GM12878 (cell line): ENCODE data around the gene NEDD8. TPM values are rescaled to one million over a fixed set of nuclear protein-coding genes. Genes with fewer than 3 reads are reported as not detected.

Experiments
- ATAC-seq: fragments of 200-7000 bp; cut with Tn5 transposase; 3 replicates; pipeline ENCODE4 v1.9.1; 2020; ENCODE audit warnings: mild to moderate bottlenecking, moderate library complexity
- BruUV-seq: library from RNA; stranded (reverse); fragments of 400-500 nt; replicated peaks from 2 replicates; lab custom pipeline; 2021; lab: Mats Ljungman, UMichigan
- CTCF ChIA-PET: fragments of 300-600 bp; sonication (Branson Sonifier 250); formaldehyde crosslinking; extraction: SDS; loops from one replicate; lab custom pipeline; 2021; ENCODE audit warnings: inconsistent platforms; lab: Yijun Ruan, JAX
- POLR2A ChIA-PET: fragments of 350-600 bp; formaldehyde crosslinking; extraction: SDS; loops from one replicate; lab custom pipeline; 2021; ENCODE audit warnings: inconsistent platforms; lab: Charles Lee
- RAD21 ChIA-PET: fragments of 300-600 bp; sonication (Branson Sonifier 250); formaldehyde crosslinking; loops from one replicate; lab custom pipeline; 2023; ENCODE audit warnings: antibody characterized with exemption; ENCODE audit not compliant: unreplicated experiment; lab: Charles Lee
- SMC1A ChIA-PET: fragments of 300-600 bp; sonication (Branson Sonifier 250); formaldehyde crosslinking; loops from one replicate; lab custom pipeline; 2023; ENCODE audit not compliant: unreplicated experiment, uncharacterized antibody; lab: Charles Lee
- DNase-seq: peaks from one replicate; pipeline ENCODE4 v3.0.0-alpha.2; 2011; ENCODE audit warnings: low read depth, low spot score
- FAIRE-seq: peaks from 3 replicates; lab custom pipeline; 2011; peaks lifted over from hg19 to GRCh38; lab: Jason Lieb, UNC
- H2AFZ ChIP-seq: 2 replicates; pipeline ENCODE4 v1.6.0; 2011; ENCODE audit warnings: low read depth, low read length, control low read depth; ENCODE audit not compliant: control insufficient read depth
- H3K27ac ChIP-seq: 2 replicates; pipeline ENCODE4 v1.5.1; 2011; ENCODE audit warnings: control low read depth; ENCODE audit not compliant: control insufficient read depth, insufficient read depth
- H3K27me3 ChIP-seq, 2 experiments: replicated peaks in 1 of 2; 2 replicates each; pipeline versions ENCODE4 v1.6.0 to v1.6.1; 2011; ENCODE audit warnings: low read length in 1 of 2; ENCODE audit not compliant: control insufficient read depth in 2 of 2, insufficient read depth in 2 of 2
- H3K36me3 ChIP-seq, 2 experiments: 2 replicates each; pipeline ENCODE4 v1.5.1; 2011; ENCODE audit warnings: low read length in 1 of 2; ENCODE audit not compliant: control insufficient read depth in 2 of 2, insufficient read depth in 2 of 2
- H3K4me1 ChIP-seq: 2 replicates; pipeline ENCODE4 v1.6.1; 2011; ENCODE audit warnings: mild to moderate bottlenecking, low read length, moderate library complexity, mixed read lengths; ENCODE audit not compliant: control insufficient read depth, insufficient read depth
- H3K4me2 ChIP-seq: 2 replicates; pipeline ENCODE4 v1.6.0; 2011; ENCODE audit warnings: control low read depth; ENCODE audit not compliant: control insufficient read depth, insufficient read depth
- H3K4me3 ChIP-seq: fragments of 200-600 bp; sonication (generic); 2 replicates; pipeline ENCODE4 v1.5.1; 2016
- H3K79me2 ChIP-seq: 2 replicates; pipeline ENCODE4 v1.6.0; 2011; ENCODE audit warnings: low read length; ENCODE audit not compliant: control insufficient read depth, insufficient read depth
- H3K9ac ChIP-seq: 2 replicates; pipeline ENCODE4 v1.8.0; 2011; ENCODE audit warnings: low read length, control low read depth, mixed read lengths; ENCODE audit not compliant: control insufficient read depth, insufficient read depth
- H3K9me3 ChIP-seq: replicated peaks from 3 replicates; pipeline ENCODE4 v1.5.1; 2011; ENCODE audit warnings: mild to moderate bottlenecking, low read length; ENCODE audit not compliant: control insufficient read depth, insufficient read depth
- H4K20me1 ChIP-seq: 2 replicates; pipeline ENCODE4 v1.6.0; 2011; ENCODE audit not compliant: control insufficient read depth, insufficient read depth
- BACH1 ChIP-seq: fragments of 450-650 bp; IDR thresholded peaks from 2 replicates; pipeline ENCODE4 v1.6.1; 2017; ENCODE audit warnings: mild to moderate bottlenecking, borderline replicate concordance
- NFYA ChIP-seq: IDR thresholded peaks from 2 replicates; pipeline ENCODE4 v1.6.1; 2011; ENCODE audit warnings: low read depth, mild to moderate bottlenecking, low read length, improper control_type of control experiment, borderline replicate concordance
- TBL1XR1 ChIP-seq: IDR thresholded peaks from 2 replicates; pipeline ENCODE4 v1.6.1; 2012; ENCODE audit warnings: low read depth, low read length, improper control_type of control experiment
- YBX1 ChIP-seq: fragments of 450-650 bp; IDR thresholded peaks from 2 replicates; pipeline ENCODE4 v1.6.1; 2016; ENCODE audit warnings: antibody characterized with exemption
- WGBS: methylation state at CpG from one replicate; pipeline ENCODE4 v1.1.6; 2016; ENCODE audit warnings: low lambda C conversion rate; ENCODE audit not compliant: insufficient replicate concordance, insufficient coverage; ENCODE audit errors: missing lambda C conversion rate; 5-methylcytosine and 5-hydroxymethylcytosine counted together
- in situ Hi-C: fragments of 300-500 bp; cut with MboI; formaldehyde crosslinking; loops from 9 replicates; pipeline ENCODE4 v1.14.3; 2018; ENCODE audit warnings: mixed read lengths
- intact Hi-C: fragments of 100-400 bp; cut with micrococcal nuclease; formaldehyde crosslinking; loops from one replicate; pipeline ENCODE4 v1.14.2; 2022; ENCODE audit not compliant: unreplicated experiment
- polyA plus RNA-seq, 11 experiments: library from polyadenylated mRNA; depleted of rRNA in 4 of 11; unstranded in 6 of 11; stranded (reverse) in 5 of 11; fragments of >200 nt; fragmentation: Nextera tagmentation in 4 of 11; fragmentation: Illumina TruSeq in 1 of 11; extraction: Ambion mirVana in 4 of 11; extraction: Trizol in 1 of 11; gene quantifications; 1 replicate in 1 of 11; 2 replicates in 10 of 11; pipeline versions ENCODE4 v1.2.1 to v1.2.3, GENCODE V29; 2011 to 2016; ENCODE audit warnings: inconsistent platforms in 2 of 11, missing spikeins in 2 of 11, low read depth in 1 of 11
- total RNA-seq, 4 experiments: library from RNA; depleted of rRNA in 3 of 4; stranded (reverse); fragments of >200 nt in 3 of 4; fragmentation: Illumina TruSeq in 1 of 4; extraction: Trizol in 1 of 4; gene quantifications; 2 replicates each; pipeline versions ENCODE4 v1.2.1 to v1.2.3, GENCODE V29; 2013 to 2021
- TF ChIP-seq, protein P1 (sequence below): fragments of 450-650 bp; IDR thresholded peaks from 2 replicates; pipeline ENCODE4 v1.6.1; 2017; ENCODE audit warnings: mild to moderate bottlenecking, moderate library complexity

NEDD8 gene
- total and polyA plus RNA-seq, 10 of the 15 experiments (the other 5 are each of a cell fraction or from before 2014, with no cell fraction given) = 164 to 991 (median 300) TPM

DNA sequence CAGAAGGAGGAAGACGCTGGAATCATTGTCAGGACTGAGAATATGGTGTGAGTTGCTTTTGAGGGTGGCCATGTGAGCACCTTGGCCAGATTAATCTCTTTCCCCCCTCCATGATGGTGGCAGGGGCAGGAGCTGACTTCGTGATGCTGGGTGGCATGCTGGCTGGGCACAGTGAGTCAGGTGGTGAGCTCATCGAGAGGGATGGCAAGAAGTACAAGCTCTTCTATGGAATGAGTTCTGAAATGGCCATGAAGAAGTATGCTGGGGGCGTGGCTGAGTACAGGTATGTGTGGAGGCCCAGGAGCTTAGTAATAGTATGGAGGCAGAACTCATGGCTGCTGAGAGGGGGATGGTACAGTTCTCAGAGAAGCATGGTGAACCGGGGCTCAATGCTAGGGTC, 6.0 kb upstream of the NEDD8 start:
- no peak overlapping the region for H2AFZ ChIP-seq
- no peak overlapping the region for H3K4me3 ChIP-seq
- ChIA-PET CTCF (interaction anchor here (1.0 to 12.3 kb wide), 4 partner anchors 60 to 95 kb away, joined by 3 to 368 read pairs (median 6); partner anchors contain the start of genes CIDEB, DHRS1 and NOP9), SMC1A (interaction anchor here (0.7 to 1.5 kb wide), 6 partner anchors 9 to 61 kb away, joined by 3 to 4 read pairs (median 3); partner anchors contain the start of genes DHRS1, NOP9 and TM9SF1), POLR2A (interaction anchor here (0.7 to 1.9 kb wide), 5 partner anchors 13 to 76 kb away, joined by 3 to 6 read pairs (median 3); partner anchors contain the start of genes IRF9, MDP1 and RABGGTA), RAD21 (no interaction called here)
- TF ChIP-seq BACH1 (no peak), TBL1XR1 (no peak), NFYA (no peak), YBX1 (no peak)
- TF ChIP-seq, protein P1, sequence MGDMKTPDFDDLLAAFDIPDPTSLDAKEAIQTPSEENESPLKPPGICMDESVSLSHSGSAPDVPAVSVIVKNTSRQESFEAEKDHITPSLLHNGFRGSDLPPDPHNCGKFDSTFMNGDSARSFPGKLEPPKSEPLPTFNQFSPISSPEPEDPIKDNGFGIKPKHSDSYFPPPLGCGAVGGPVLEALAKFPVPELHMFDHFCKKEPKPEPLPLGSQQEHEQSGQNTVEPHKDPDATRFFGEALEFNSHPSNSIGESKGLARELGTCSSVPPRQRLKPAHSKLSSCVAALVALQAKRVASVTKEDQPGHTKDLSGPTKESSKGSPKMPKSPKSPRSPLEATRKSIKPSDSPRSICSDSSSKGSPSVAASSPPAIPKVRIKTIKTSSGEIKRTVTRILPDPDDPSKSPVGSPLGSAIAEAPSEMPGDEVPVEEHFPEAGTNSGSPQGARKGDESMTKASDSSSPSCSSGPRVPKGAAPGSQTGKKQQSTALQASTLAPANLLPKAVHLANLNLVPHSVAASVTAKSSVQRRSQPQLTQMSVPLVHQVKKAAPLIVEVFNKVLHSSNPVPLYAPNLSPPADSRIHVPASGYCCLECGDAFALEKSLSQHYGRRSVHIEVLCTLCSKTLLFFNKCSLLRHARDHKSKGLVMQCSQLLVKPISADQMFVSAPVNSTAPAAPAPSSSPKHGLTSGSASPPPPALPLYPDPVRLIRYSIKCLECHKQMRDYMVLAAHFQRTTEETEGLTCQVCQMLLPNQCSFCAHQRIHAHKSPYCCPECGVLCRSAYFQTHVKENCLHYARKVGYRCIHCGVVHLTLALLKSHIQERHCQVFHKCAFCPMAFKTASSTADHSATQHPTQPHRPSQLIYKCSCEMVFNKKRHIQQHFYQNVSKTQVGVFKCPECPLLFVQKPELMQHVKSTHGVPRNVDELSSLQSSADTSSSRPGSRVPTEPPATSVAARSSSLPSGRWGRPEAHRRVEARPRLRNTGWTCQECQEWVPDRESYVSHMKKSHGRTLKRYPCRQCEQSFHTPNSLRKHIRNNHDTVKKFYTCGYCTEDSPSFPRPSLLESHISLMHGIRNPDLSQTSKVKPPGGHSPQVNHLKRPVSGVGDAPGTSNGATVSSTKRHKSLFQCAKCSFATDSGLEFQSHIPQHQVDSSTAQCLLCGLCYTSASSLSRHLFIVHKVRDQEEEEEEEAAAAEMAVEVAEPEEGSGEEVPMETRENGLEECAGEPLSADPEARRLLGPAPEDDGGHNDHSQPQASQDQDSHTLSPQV = no peak
- H3K9me3 ChIP-seq = no peaks in the 10 kb centered on the region
- peaks cover 14% of the 10 kb centered on the region for H3K4me1 ChIP-seq
- H3K27me3 ChIP-seq = no peaks in the 10 kb centered on the region
- H3K79me2 ChIP-seq = peaks cover 29% of the 10 kb centered on the region
- FAIRE-seq = no peak
- BruUV-seq = no TSS peak
- no peak overlapping the region for H3K27ac ChIP-seq
- no peak for DNase-seq
- H3K9ac ChIP-seq = no peak overlapping the region
- H3K4me2 ChIP-seq = no peak overlapping the region
- WGBS = 76% methylated on average over 5 of the region's 5 CpGs
- in situ Hi-C loops = no loop called here
- peaks cover 3% of the 10 kb centered on the region; the same call in 1 of the 2 replicates for H4K20me1 ChIP-seq
- H3K36me3 ChIP-seq = peaks cover 11 to 52% of the 10 kb centered on the region in 2 experiments
- ATAC-seq = no peak
- intact Hi-C loops = no loop called here
